ENCODE measurements around the gene ZFPM1.
A peak's percentile ranks its signal among the peaks of the same experiment; 100 is the strongest.
"Not testable (repeated sequence)": the region's sequence is repeated elsewhere in the genome, so short reads cannot be mapped to it uniquely, and the experiment has no call there.

The ZFPM1 gene

GRCh38 chr16:88453217-88453531, at the start of gene ZFPM1:
ZFPM1 (plus strand) TSS chr16:88453280; CDS start chr16:88453639, 359 bp downstream.
- DNase-seq = no peak

- DNase-seq = no peak
Measured at GRCh38 chr16:88403794-88404581, 49.1 kb upstream of the ZFPM1 start.

- no peak for DNase-seq
Measured at GRCh38 chr16:88404769-88405168, 48.3 kb upstream of the ZFPM1 start.

- peak; percentile 81 for DNase-seq
Measured at GRCh38 chr16:88405216-88406060, 47.6 kb upstream of the ZFPM1 start.

GRCh38 chr16:88406096-88407041, 46.7 kb upstream of the ZFPM1 start:
- DNase-seq = no peak

- no peak for DNase-seq
Measured at GRCh38 chr16:88407042-88407420, 46.0 kb upstream of the ZFPM1 start.

- DNase-seq = no peak
Measured at GRCh38 chr16:88407807-88408206, 45.3 kb upstream of the ZFPM1 start.

GRCh38 chr16:88408561-88409142, 44.4 kb upstream of the ZFPM1 start:
- no peak for DNase-seq

- no peak for DNase-seq
Measured at GRCh38 chr16:88409296-88410065, 43.6 kb upstream of the ZFPM1 start.

GRCh38 chr16:88410297-88410968, 42.6 kb upstream of the ZFPM1 start:
- not testable (repeated sequence) for DNase-seq

- no peak for DNase-seq
Measured at GRCh38 chr16:88411951-88412576, 41.0 kb upstream of the ZFPM1 start.

GRCh38 chr16:88412766-88413165, 40.3 kb upstream of the ZFPM1 start:
- DNase-seq = no peak

GRCh38 chr16:88413231-88413630, 39.8 kb upstream of the ZFPM1 start:
- DNase-seq = no peak

GRCh38 chr16:88413631-88414030, 39.4 kb upstream of the ZFPM1 start:
- no peak for DNase-seq

- DNase-seq = no peak
Measured at GRCh38 chr16:88414521-88415380, 38.3 kb upstream of the ZFPM1 start.

- no peak for DNase-seq
Measured at GRCh38 chr16:88415381-88415705, 37.7 kb upstream of the ZFPM1 start.

GRCh38 chr16:88415713-88416323, 37.3 kb upstream of the ZFPM1 start:
- no peak for DNase-seq

GRCh38 chr16:88416686-88417085, 36.4 kb upstream of the ZFPM1 start:
- DNase-seq = no peak

GRCh38 chr16:88417684-88418476, 35.2 kb upstream of the ZFPM1 start:
- DNase-seq = no peak

Data from fibroblast of skin of right quadriceps (primary cell).